PFSK-1 (cell line): Measurements from ENCODE around the gene KRT27.
A peak's percentile ranks its signal among the peaks of the same experiment; 100 is the strongest.

Experiments
- FOXP2 ChIP-seq: optimal IDR thresholded peaks from 2 replicates; pipeline ENCODE3; 2011; ENCODE audit warnings: borderline replicate concordance, control low read depth, inconsistent platforms; ENCODE audit not compliant: insufficient read depth; ENCODE audit errors: extremely low read length, extremely low read depth
- POLR2AphosphoS5 ChIP-seq: IDR thresholded peaks from 2 replicates; pipeline ENCODE4 v1.6.1; 2012; ENCODE audit warnings: low read depth, mild to moderate bottlenecking, control low read depth, low read length, moderate library complexity
- SIN3A ChIP-seq: IDR thresholded peaks from 2 replicates; pipeline ENCODE4 v1.6.1; 2012; ENCODE audit warnings: mild to moderate bottlenecking, low read length, moderate library complexity, borderline replicate concordance; ENCODE audit not compliant: insufficient read depth
- TAF1 ChIP-seq: IDR thresholded peaks from 2 replicates; pipeline ENCODE4 v1.6.1; 2012; ENCODE audit warnings: low read length, control low read depth, borderline replicate concordance; ENCODE audit not compliant: insufficient read depth
- TF ChIP-seq, protein P1 (sequence below), 2 experiments: IDR thresholded peaks; 2 replicates each; pipeline versions ENCODE4 v1.6.1 to v1.8.0; 2011 to 2012; ENCODE audit warnings: low read depth in 2 of 2, low read length in 2 of 2, control low read depth in 1 of 2, inconsistent platforms in 1 of 2, mild to moderate bottlenecking in 1 of 2, moderate library complexity in 1 of 2; ENCODE audit not compliant: insufficient read depth in 1 of 2

The KRT27 gene

DNA sequence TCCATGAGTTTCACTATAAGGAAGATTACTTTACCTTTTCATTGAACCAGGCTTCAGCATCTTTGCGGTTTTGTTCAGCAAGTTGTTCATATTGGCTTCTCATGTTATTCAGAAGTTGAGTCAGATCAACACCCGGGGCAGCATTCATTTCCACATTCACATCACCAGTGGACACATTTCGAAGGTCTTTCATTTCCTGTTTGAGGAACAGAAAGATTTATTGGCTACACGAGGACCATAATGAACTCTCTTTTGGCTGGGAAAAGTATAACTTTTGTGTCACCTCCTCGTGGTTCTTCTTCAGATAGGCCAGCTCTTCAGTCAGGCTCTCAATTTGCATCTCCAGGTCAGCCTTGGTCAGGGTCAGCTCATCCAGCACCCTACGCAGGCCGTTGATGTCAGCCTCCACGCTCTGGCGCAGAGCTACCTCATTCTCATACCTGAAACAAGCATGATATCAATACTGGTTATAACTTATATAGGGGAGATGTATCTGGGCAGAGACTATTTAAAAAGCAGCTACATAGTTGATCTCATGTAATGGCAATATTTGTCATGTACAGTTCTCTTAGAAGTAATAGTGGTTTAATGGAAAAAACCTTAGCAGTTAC is 38.0 kb upstream of the KRT27 start:
- TF ChIP-seq, protein P1, sequence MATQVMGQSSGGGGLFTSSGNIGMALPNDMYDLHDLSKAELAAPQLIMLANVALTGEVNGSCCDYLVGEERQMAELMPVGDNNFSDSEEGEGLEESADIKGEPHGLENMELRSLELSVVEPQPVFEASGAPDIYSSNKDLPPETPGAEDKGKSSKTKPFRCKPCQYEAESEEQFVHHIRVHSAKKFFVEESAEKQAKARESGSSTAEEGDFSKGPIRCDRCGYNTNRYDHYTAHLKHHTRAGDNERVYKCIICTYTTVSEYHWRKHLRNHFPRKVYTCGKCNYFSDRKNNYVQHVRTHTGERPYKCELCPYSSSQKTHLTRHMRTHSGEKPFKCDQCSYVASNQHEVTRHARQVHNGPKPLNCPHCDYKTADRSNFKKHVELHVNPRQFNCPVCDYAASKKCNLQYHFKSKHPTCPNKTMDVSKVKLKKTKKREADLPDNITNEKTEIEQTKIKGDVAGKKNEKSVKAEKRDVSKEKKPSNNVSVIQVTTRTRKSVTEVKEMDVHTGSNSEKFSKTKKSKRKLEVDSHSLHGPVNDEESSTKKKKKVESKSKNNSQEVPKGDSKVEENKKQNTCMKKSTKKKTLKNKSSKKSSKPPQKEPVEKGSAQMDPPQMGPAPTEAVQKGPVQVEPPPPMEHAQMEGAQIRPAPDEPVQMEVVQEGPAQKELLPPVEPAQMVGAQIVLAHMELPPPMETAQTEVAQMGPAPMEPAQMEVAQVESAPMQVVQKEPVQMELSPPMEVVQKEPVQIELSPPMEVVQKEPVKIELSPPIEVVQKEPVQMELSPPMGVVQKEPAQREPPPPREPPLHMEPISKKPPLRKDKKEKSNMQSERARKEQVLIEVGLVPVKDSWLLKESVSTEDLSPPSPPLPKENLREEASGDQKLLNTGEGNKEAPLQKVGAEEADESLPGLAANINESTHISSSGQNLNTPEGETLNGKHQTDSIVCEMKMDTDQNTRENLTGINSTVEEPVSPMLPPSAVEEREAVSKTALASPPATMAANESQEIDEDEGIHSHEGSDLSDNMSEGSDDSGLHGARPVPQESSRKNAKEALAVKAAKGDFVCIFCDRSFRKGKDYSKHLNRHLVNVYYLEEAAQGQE (IDR thresholded peaks at IDR 0.05; ENCODE audit: insufficient read depth in 1 of 2, low read depth in 2 of 2, low read length in 2 of 2): no peak
- no peak for TF ChIP-seq SIN3A
- no peak for TF ChIP-seq POLR2AphosphoS5
- TF ChIP-seq FOXP2: no peak
- TF ChIP-seq TAF1: no peak

DNA sequence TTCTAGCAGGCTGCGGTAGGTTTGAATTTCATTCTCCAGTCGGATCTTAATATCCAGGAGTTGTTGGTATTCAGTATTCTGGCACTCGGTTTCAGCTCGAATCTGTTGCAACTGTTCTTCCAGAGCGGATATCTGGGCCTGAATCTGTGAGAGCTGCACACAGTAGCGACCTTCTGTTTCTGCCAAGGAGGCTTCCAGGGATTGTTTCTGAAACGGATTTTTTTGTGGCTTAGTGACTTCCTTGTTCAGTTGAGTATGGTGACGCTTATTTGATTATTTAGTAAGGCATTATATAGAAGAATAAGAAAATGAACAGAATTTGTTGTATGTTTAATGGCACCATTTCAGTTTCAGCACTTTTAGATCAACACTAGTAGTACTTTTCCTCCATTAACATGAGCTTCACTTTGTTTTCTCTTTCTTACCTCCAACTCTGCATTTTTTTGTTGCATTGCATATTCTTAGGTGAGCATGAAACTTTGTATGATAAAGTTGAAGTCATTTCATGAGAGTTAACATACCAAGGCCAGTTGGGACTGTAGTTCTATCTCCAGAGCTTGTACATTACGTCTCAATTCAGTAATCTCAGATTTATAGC is 37.3 kb upstream of the KRT27 start:
- TF ChIP-seq FOXP2: no peak
- TF ChIP-seq POLR2AphosphoS5: no peak
- TF ChIP-seq, protein P1 (IDR thresholded peaks at IDR 0.05; ENCODE audit: insufficient read depth in 1 of 2, low read depth in 2 of 2, low read length in 2 of 2): no peak
- TF ChIP-seq SIN3A: no peak
- TF ChIP-seq TAF1: no peak

DNA sequence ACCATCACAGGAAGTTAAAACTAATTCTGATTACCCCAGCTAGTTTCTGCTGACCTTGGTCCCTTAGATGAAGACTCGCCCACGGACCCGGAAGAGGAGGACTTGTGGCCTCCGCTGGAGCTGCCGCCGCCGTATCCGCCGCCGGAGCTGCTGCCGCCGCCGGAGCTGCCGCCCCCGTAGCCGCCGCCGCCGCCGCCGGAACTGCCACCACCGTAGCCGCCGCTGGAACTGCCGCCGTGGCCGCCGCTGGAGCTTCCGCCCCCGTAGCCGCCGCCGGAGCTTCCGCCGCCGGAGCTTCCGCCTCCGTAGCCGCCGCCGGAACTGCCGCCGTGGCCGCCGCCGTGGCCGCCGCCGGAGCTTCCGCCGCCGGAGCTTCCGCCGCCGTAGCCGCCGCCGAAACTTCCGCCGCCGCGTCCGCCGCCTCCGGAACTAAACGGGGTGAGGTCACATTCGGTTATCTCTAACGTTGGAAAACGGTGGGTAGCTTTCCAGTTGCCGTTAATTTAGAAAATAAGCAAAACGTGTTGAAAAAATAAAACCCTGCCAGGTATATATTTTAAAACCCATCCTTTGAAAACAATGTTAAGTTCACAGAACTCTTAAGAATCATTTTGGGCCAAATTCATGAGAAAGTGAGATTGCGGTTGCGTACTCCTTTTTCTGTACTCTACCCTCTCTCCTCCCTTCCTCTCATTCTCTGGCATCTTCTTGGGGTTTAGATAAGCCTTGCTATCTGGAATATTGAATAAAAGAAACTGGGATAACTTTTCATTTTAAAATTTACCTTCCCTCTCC is 36.6 kb upstream of the KRT27 start:
- TF ChIP-seq TAF1 (0 out of 2 replicates have a peak, but pooled peaks have one; percentile 22), SIN3A (no peak), POLR2AphosphoS5 (peak; percentile 64)

DNA sequence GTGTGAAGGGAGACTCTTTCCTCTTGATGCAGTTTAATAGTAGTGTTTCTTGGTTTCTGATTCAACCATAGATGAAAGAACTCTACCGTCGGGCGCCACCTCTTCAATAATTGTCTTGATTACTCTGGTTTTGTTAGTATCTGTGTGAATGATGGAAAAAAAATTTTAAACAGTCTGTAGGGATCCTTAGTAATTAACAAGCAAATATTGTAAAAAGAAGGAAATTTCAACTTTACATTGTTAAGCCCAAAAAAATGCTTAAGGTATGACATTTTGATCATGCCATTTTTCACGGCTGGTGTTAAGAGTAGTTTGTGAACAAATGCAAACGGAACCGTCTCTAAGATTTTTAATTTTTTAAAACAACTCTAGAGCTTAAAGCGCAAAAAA is 36.0 kb upstream of the KRT27 start:
- TF ChIP-seq SIN3A (no peak), FOXP2 (no peak)

DNA sequence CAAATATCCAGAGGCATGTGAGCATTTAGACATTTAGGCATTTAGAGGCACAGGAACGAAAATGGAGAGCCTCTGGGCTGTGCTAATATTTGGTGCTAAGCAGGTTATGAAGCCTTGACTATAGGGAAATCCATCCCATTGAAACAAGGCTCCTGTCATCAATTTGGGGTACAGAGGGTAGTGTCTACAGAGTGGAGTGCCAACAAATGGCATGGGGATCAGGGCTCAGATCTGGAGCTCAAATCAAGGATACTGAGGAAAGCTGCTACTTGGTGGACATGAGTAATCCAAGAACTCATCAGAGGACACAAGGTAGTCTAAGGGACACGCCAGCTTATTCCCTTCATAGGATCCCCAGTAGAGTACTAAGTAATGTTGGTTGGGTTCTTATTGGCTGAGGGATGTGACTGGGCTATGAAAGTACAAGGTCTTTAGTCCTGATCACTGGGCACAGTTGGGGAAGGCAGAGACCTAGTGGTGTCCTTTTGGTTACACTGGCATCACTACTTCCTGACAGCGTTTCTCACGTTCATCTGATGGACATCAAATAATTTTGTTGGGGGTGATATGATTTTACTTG is 34.8 kb upstream of the KRT27 start:
- TF ChIP-seq, protein P1 (IDR thresholded peaks at IDR 0.05; ENCODE audit: insufficient read depth in 1 of 2, low read depth in 2 of 2, low read length in 2 of 2): no peak
- TF ChIP-seq SIN3A: no peak
- TF ChIP-seq POLR2AphosphoS5: no peak
- TF ChIP-seq FOXP2: no peak
- TF ChIP-seq TAF1: no peak

DNA sequence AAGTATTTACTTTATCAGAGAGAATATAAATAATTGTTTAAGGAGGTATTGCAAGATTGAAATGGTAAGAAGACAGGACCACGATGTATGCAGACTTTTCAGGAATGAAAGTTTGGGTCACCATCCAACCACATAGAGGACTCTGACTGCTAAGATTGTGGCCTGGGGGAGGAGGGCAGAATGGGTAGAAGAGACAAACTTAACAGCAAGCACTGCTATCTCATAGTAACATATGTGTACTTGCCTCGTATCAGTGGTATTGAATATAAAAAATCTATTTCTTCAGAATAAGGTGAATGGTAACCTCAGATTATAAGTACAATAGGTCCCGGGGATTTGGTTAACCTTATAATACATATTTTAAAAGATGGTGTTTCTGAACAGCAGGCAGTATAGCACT is 34.2 kb upstream of the KRT27 start:
- TF ChIP-seq, protein P1 (IDR thresholded peaks at IDR 0.05; ENCODE audit: insufficient read depth in 1 of 2, low read depth in 2 of 2, low read length in 2 of 2): no peak
- no peak for TF ChIP-seq TAF1
- TF ChIP-seq POLR2AphosphoS5: no peak
- no peak for TF ChIP-seq SIN3A
- no peak for TF ChIP-seq FOXP2
